Measurements from ENCODE around the gene SDF2. TPM values are rescaled to one million over a fixed set of nuclear protein-coding genes. Genes with fewer than 3 reads are reported as not detected.
A peak's percentile ranks its signal among the peaks of the same experiment; 100 is the strongest.

The SDF2 gene
- total RNA-seq, 6 donors from 2014 or later, result 43.2 to 91.1 (median 52.5) TPM

- 90 to 91% methylated on average over 5 of the region's 5 CpGs for WGBS, 2 donors
- H3K36me3 ChIP-seq, result peaks cover 5 to 63% (median 40%) of the 10 kb centered on the region in 4 donors
- no peak for ATAC-seq (ENCODE audit: low FRiP score in 2 of 2)
- no peak for TF ChIP-seq EP300 (IDR thresholded peaks at IDR 0.05)
- TF ChIP-seq POLR2AphosphoS5 (IDR thresholded peaks at IDR 0.05), result no peak
- TF ChIP-seq CTCF (IDR thresholded peaks at IDR 0.05), result no peak
- H3K27me3 ChIP-seq, result no peaks in the 10 kb centered on the region
- H3K4me3 ChIP-seq, result no peak overlapping the region
- DNase-seq, result no peak
- H3K27ac ChIP-seq, result peak overlapping the region in 1 of 4 donors; percentile 8
- no peaks in the 10 kb centered on the region for H3K9me3 ChIP-seq
- peaks cover 10 to 20% (median 17%) of the 10 kb centered on the region in 4 donors for H3K4me1 ChIP-seq
Measured at GRCh38 chr17:28657756-28658155, 4.0 kb downstream of the SDF2 start.

- WGBS, 2 donors, result 94 to 99% methylated on average over 5 of the region's 5 CpGs
- no peak for DNase-seq
- no peak overlapping the region for H3K4me3 ChIP-seq
Measured at GRCh38 chr17:28655160-28655559, 6.5 kb downstream of the SDF2 start.

GRCh38 chr17:28648698-28649097 lies 13.0 kb downstream of the SDF2 start:
- H3K4me1 ChIP-seq, result peaks cover 20 to 29% (median 22%) of the 10 kb centered on the region in 4 donors
- no peak overlapping the region for H3K27ac ChIP-seq
- DNase-seq (no peak), ATAC-seq (ENCODE audit: low FRiP score in 2 of 2) (no peak)
- no peaks in the 10 kb centered on the region for H3K27me3 ChIP-seq
- H3K36me3 ChIP-seq, result peaks cover 0 to 49% (median 30%) of the 10 kb centered on the region in 4 donors
- TF ChIP-seq EP300 (IDR thresholded peaks at IDR 0.05) (no peak), POLR2AphosphoS5 (IDR thresholded peaks at IDR 0.05) (no peak)
- H3K4me3 ChIP-seq, result no peak overlapping the region
- WGBS, 2 donors, result 92 to 94% methylated on average over 2 of the region's 2 CpGs
- H3K9me3 ChIP-seq, result no peaks in the 10 kb centered on the region

More at GRCh38 chr17:28655160-28655559, 6.5 kb downstream of the SDF2 start:
- Histone ChIP-seq H3K36me3 (peaks cover 5 to 81% (median 53%) of the 10 kb centered on the region in 4 donors), H3K27ac (no peak overlapping the region), H3K9me3 (no peaks in the 10 kb centered on the region), H3K4me1 (peaks cover 0 to 7% (median 4%) of the 10 kb centered on the region in 4 donors), H3K27me3 (no peaks in the 10 kb centered on the region)
- no peak for TF ChIP-seq CTCF (IDR thresholded peaks at IDR 0.05)
- no peak for TF ChIP-seq EP300 (IDR thresholded peaks at IDR 0.05)
- TF ChIP-seq POLR2AphosphoS5 (IDR thresholded peaks at IDR 0.05), result no peak
- TF ChIP-seq POLR2A (IDR thresholded peaks at IDR 0.05), result no peak
- no peak for ATAC-seq (ENCODE audit: low FRiP score in 2 of 2)

- TF ChIP-seq POLR2AphosphoS5 (IDR thresholded peaks at IDR 0.05) (no peak), CTCF (IDR thresholded peaks at IDR 0.05) (no peak), EP300 (IDR thresholded peaks at IDR 0.05) (no peak), POLR2A (IDR thresholded peaks at IDR 0.05) (no peak)
- DNase-seq (peak in 1 of 2 donors; percentile 24), ATAC-seq (ENCODE audit: low FRiP score in 2 of 2) (no peak)
- WGBS, 2 donors, result 39 to 53% methylated on average over 12 of the region's 12 CpGs
- peaks cover 8 to 52% (median 38%) of the 10 kb centered on the region in 4 donors for H3K36me3 ChIP-seq
- peak overlapping the region; percentile 91 to 98 (median 96) for H3K27ac ChIP-seq
- peaks cover 32 to 44% (median 33%) of the 10 kb centered on the region in 4 donors for H3K4me1 ChIP-seq
- H3K9me3 ChIP-seq, result no peaks in the 10 kb centered on the region
- H3K4me3 ChIP-seq, result peak overlapping the region in 2 of 4 donors; percentile 25 to 99
- no peaks in the 10 kb centered on the region for H3K27me3 ChIP-seq
Measured at GRCh38 chr17:28646039-28646754, 15.5 kb downstream of the SDF2 start.

- no peaks in the 10 kb centered on the region for H3K27me3 ChIP-seq
- no peak for DNase-seq
- H3K36me3 ChIP-seq, result peaks cover 9 to 55% (median 40%) of the 10 kb centered on the region in 4 donors
- peaks cover 32 to 44% (median 33%) of the 10 kb centered on the region in 4 donors for H3K4me1 ChIP-seq
- peak overlapping the region; percentile 91 to 98 (median 96) for H3K27ac ChIP-seq
- H3K4me3 ChIP-seq, result peak overlapping the region; percentile 62 to 99 (median 98)
- no peaks in the 10 kb centered on the region for H3K9me3 ChIP-seq
- WGBS, 2 donors, result 18 to 24% methylated on average over 8 of the region's 8 CpGs
- TF ChIP-seq POLR2A (IDR thresholded peaks at IDR 0.05), result no peak
- no peak for TF ChIP-seq CTCF (IDR thresholded peaks at IDR 0.05)
- no peak for TF ChIP-seq EP300 (IDR thresholded peaks at IDR 0.05)
- no peak for TF ChIP-seq POLR2AphosphoS5 (IDR thresholded peaks at IDR 0.05)
- ATAC-seq (ENCODE audit: low FRiP score in 2 of 2), result no peak
Measured at GRCh38 chr17:28645576-28645939, 16.1 kb downstream of the SDF2 start.
